GDM1 (cell line): ENCODE data around the gene TSPYL4.

Experiments
- DNase-seq: peaks from one replicate; lab custom pipeline; 2025; lab: John Stamatoyannopoulos, UW

TSPYL4 gene

DNA sequence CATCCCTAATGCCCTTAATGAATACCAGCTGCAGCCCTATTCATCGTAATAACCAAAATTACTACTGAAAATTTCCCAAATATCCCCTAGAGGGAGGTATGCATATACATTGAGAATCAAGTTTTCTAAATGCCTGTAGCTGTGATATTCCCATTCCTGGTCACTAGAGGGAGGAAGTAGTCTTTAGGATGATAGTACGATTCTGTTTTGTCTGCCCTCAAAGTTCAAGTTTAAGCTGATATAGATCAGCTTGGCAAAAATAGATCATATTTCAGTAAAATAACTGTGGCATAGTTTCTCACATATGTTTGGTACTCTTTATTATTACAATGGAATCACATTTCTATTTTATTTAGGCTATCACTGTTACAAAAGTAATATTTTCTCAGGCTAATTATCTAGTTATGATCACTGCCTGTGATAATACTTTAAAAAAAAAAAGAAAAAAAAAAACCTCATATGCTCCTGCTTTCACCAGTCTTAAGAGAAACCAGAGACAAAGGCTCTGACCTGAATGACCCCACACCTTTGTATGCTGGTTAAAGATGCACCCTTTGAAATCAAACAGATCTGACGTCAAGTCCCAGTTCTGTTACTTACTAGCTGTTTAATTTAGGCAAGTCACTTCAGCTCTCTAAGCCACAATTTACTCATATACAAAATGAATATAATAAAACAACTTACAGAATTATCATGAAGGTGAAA, 14.9 kb upstream of the TSPYL4 start:
- peak; percentile 44 for DNase-seq

DNA sequence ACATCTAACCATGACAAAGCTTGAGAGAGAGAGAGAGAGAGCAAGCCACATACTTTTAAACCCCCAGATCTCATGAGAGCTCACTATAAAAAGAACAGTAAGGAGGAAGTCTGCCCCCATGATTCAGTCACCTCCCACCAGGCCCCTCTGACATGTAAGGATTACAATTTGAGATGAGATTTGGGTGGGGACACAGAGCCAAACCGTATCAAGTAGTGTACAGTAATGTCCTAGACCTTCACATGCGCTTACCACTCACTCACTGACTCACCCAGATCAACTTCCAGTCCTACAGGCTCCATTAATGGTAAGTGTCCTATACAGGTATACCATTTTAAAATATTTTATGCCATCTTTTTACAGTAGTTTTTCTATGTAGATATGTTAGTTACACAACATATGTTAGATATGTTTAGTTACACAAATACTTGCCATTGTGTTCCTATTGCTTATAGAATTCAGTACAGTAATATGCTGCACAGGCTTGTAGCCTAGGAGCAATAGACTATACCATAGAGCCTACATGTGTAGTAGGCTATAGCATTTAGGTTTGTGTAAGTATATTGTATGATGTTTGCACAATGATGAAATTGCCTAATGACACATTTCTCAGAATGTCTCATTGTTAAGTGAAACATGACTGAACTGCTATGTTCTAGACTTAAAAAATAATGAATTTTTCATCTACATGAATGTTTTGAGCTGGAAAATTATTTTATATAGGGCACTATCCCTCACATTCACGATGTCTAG, 14.1 kb upstream of the TSPYL4 start:
- DNase-seq: no peak

DNA sequence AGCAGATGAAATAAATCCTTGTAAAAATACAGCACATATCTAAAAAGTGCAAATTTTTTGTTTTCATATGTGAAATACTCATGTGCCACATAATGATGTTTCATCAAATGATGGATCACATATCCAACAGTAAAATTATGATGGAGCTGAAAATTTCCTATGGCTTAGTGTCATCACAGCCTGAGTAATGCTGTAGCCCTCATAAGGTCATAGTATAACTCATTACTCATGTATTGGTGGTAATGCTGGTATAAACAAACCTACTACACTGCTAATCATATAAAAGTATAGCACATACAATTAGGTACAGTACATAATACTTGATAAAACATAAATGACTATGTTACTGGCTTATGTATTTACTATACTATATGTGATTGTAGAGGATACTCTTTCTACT, 12.9 kb upstream of the TSPYL4 start:
- DNase-seq: no peak

DNA sequence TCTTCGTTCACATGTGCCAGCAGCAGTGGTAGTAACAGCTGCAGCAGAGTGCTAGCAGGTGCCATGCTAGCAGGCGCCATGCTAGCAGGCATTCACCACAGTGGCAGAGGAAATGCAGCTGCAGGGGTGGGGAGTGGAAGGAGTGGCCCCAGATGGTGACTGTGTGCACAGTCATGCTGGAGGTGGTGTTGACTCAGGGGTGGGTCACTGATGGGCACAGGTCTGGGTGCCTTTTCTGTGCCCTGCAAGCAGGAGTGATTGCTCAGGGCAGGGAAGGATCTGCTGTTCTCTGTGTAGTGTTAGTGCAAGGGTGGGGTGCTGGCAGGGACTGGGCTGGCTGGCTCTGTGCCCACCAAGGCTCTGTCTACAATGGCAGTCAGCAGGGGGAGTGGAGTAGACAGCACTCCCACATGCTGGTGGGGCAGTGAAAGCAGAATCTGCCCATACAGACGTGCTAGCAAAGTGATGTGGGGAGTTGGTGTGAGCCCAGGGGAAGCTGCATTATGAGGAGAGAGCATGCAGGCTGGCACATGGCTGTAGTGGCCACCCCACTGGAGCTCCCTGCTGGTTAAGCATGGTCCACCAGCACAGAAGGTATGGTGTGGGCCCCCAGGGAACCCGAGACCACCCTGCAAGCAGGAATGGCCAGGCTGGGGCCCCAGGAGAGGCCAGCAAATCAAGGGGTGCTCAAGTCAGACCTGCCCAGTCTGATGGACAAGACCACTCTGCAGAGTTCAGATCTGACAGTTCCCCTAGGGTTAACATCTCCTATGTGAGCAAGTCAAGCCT, 11.4 kb upstream of the TSPYL4 start:
- no peak for DNase-seq

DNA sequence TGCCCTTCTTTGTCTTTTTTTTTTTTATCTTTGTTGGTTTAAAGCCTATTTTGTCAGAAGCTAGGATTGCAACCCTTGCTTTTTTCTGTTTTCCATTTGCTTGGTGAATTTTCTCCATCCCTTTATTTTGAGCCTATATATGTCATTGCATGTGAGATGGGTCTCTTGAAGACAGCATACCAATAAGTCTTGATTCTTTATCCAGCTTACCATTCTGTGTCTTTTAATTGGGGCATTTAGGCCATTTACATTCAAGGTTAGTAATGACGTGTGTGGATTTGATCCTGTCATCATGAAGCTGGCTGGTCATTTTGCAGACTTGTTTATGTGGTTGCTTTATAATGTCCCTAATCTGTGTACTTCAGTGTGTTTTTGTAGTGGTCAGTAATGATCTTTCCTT, 9.5 kb upstream of the TSPYL4 start:
- DNase-seq: no peak

DNA sequence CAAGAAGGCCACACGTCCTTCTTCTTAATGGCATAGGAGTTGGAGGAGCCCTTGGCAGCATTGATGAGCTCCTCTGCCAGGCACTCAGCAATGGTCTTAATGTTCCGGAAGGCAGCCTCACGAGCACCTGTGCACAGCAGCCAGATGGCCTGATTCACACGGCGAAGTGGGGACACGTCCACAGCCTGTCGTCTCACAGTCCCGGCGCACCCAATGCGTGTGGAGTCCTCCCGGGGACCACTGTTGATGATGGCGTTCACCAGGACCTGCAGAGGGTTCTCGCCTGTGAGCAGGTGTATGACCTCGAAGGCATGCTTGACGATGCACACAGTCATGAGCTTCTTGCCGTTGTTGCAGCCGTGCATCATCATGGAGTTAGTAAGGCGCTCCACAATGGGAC, 4.6 kb upstream of the TSPYL4 start:
- no peak for DNase-seq

DNA sequence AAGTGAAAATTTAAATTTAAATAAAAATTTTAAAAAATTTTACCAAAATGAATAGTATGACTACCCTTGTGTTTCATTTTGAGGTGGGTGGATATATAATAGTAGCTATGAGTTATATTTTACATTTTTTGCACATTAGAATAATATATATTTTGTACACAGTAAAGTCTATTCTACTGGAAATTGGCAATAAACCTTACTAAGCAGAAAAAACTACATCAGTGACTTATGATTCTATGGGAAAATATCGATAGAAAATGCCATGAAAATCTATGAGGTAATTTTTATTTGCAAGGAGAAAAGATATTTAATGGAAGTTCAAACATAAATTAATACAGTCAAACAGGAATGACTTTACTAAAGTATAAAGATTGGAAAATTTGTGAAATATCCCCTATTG, 2.8 kb upstream of the TSPYL4 start:
- no peak for DNase-seq

DNA sequence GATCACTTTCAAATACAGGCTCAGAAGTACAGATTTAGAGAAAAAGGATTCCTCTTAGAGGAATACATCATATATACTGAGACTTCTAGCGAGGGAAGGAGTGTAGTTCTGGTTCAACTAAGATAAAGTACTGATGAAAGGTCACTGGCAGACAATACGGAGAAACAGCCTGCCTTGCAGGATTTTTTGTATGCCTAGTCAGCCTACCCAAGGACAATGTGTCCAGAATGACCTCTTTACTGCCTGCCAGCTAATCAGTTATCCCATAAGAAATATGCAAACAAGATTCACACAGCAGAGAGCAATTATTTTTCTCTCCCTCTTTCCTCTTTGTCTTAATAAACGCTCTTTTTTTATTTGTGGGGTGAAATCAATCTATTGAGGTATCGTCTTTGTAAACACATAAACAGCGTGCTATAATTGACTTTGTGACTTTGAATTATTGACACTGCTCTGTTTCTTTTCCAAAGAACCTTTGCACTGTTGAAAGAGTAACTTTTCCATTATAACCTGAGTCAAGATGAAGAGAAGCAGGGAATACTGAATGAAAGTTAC, 1.4 kb upstream of the TSPYL4 start:
- no peak for DNase-seq

DNA sequence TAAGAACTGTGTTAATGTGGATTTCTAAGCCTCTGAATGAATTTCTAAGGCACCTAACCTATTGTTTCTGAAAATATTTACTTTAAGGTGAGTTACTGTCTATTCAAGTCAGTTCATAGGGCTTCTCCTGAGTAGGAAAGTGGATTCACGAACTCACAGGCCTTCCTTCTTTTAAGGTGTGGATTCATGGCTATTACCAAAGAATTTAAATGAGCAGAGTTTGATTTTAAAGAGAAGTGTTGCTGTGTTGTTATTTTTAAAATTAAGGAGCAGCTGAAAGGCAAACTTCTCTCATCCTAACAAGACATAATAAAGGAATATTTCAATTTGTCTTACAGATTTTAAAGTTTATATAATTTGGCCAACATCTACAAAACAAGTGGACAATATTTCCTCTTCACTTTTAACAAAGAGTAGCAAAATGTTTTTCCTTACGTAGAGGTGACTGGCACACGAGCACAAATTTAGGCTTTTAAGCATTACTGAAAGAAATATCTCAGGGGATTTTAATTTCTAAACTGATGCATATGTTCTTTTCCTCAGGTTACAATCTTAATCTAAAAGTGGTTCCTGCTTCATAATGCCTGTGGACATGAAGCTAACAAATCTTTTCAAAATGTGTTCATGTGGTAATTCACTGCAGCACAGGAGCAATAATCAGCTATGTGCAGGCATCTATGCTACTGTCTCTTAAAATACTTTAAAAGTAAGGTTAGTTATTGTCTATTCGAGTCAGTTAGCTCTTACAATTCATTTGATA, 602 bp upstream of the TSPYL4 start:
- DNase-seq: no peak

DNA sequence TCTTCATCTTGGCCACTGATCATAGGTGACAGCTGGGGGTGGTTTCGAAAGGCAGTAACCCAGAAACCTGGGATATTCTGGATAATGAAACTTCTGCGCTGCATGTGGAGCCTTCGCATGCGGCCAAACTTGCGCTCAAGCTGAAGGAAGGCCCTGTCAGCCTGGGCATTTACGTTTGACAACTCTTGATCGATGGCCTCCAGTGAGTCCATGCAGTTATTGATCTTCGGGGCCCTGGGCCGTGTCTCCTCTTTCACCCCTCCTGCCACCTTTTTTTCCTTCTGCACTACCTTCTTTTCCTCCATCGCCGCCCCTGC, 729 bp downstream of the TSPYL4 start:
- DNase-seq: no peak

DNA sequence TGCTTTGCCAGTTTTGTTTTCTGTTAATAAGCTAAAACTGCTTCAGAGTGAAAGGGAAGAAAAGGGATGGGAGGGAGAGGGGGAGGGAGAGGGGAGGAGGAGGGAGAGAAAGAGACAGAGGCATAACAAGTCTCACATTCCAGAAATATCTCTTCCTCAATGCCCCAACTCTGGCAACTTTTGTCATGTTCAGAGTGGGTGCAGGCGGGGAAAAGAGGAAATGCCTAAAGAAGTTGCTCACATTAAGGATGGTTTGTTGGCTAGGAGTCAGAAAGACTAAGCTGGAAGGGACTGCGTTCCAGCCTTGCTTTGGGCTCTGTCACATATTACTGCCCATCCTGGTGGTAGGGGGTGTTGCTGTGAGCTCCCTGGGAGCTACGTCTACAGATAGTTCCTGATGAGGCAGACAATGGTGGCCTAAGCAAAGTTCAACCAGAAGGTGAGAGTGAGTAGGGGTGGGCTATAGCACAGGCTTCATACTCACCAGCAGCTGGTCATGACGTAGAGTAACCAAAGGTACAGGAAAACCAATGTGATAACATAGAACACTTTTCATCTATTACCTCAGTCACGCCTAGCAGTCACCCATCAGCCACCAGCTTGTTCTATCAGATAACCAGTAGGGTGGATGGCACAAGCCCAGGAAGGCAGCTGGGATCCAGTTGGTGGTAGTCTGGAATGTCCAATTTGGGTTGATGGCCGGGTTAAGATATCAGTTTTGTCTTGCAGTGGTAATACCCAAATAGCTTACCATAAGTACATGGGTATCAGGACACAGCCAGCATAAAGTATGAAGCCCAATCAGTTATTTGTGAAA, 2.1 kb downstream of the TSPYL4 start:
- DNase-seq: no peak

DNA sequence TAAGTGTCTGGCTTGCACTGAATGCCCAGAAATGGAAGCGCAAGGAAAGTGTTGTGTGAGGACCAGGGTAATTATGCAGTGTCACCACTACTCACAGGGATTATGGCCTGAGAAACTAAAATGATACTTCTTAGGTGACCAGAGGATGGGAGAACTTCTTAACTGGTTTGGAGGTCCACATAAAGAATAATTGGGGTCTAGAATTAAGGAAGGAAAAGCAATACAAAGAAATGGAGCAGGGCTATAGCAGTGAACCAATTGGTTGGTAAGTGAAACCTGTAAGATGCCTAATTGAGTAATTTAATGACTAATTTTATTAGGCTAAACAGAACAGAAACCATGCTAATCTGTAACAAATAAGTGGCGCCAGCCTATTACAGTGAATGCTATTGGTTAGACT, 5.3 kb downstream of the TSPYL4 start:
- DNase-seq: no peak

DNA sequence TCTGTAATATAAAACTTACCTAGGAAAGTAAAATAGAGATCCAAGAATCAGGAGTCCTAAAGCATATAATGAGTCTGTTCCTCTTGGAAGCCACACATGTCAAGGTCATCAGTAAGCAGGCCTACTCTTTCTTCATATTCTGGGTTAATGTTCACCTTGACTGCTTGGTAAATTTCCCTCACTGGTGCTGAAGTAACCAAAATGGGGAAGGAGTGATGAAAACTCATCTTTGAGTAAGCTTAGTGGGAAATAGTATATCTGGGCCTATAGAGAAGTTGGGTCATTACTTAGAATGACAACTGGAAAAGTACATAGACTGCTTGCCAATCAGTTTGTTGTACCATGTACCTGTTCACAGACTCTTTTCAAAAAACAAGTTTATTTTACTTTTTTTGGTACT, 6.6 kb downstream of the TSPYL4 start:
- no peak for DNase-seq

DNA sequence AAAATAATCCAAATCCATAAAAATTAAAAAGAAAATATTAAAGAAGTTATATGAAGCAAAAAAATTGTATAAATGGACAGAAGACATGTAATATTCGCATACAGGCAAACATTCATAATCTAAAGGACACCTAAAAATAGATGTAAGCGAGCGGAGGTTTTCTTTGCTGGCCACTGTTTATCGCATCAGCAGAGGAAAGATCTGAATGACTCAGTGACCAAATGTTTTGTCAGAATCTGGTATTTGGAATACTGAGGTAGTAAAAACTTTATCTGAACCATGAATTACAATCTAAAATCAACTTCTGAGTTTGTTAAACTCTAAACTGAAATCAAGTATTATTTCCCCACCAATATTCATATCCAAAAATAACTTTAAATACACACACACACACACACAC, 7.8 kb downstream of the TSPYL4 start:
- DNase-seq: no peak

DNA sequence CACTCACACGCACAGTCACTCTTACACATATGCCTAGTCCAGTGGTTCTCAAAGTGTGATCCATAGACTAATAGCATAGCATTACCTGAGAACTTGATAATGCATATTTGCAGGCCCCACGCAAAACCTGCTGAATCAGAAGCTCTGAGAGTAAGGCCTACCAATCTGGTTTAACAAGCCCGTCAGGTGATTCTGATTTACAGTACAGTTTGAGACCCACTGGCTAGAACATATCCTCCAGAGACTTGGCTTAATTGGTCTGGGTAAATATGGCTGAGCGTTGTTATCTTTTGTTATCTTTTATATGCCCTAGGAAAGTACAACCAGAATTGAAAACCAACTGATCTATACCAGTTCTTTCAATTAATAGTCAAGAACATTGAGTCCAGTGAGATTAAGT, 9.6 kb downstream of the TSPYL4 start:
- no peak for DNase-seq

DNA sequence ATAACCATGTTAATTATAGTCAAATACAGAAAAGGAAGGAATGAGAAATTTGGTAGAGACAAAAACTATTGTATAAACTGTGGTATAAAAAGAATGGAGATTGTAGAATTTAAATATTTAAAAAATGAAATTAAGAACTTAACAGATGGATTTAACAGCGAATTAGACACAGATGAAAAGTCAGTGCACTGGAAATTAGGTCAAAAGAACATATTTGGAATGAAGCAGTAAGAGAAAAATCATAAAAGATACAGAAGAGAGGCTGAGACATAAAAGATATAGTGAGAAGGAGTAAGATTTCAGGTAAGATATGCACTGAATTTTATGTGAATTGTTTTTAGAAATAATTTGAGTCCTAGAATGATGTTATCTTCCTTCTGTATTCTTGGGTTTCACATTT, 14.0 kb downstream of the TSPYL4 start:
- no peak for DNase-seq

DNA sequence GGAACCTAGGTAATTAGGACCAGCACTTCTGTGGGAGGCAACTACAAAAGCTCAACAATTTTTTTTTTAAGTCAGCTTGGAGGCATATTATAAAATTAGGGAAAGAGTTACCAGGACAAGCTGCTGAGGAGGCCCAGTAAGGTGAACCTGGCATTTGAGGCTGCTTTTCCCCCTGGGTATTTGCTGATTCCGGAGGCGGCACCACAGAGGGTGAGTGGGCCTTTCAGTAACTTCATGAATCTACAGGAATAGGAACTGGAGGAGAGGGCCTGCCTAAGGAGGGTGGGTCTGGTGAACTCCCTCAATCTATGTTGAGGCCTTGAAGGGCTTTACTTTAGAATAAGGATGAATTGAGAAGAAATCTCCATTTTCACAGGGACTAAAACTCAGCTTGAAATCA, 14.6 kb downstream of the TSPYL4 start:
- DNase-seq: no peak

DNA sequence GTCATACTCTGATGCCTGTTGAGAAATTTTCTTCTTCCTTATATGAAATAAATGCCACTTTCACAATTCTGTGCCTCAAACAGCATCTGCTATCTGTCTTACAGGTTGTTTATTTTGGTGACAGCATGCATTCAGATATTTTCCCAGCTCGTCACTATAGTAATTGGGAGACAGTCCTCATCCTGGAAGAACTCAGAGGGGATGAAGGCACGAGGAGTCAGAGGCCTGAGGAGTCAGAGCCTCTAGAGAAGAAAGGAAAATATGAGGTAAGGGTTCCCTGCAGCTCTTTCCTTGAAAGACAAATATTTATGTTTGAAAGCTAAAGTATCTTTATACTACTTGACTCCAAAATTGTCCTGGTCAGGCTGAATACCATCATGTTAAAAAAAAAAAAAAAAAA, 15.8 kb downstream of the TSPYL4 start:
- DNase-seq: no peak

DNA sequence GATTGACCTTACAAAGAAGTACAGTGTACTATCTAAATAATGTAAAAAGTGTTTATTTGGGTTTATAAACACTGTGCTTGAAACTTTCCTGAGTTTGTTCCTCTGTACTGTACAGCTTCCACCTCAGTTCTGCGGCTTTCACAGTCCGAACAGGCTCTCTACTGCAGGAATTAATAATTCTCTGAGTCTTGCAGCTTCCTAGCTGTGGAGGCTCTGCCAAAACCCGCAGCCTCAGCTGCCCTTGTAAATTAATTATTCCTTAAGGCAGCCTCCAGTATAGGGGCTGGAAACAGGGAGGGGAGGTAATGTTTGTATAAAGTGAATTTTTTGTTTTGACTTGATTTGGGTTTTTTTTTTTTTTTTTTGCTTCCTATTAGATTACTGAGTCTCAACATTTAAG, 19.2 kb downstream of the TSPYL4 start:
- DNase-seq: no peak

DNA sequence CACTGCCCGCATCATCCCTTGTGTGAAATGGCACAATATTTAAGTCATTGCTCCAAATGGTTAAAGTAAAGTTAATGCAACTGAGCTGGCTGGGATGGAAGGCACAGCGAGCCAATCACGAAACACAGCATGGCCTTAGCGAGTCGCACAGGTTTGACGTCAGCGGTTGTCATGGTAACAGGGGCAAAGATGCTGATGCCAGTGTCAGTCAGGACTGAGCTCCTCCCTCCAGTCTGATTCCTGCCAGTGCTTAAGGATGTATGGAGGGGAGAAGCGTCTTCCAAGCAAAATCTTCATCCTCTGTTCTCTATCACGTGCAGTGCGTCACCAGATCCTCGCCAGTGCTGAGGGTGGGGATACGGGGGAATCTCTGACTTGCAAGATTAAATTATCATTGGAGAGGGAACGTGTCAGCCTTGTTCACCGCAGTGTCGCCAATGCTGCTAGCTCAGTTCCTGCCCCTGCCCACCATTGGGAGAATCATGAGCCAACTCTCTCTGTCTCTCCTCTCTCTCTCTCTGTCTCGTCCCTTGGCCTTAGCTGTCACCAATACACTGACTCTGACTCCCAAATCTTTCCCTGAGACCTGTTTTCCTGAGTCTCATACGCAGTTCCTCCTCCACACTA, 24.5 kb downstream of the TSPYL4 start:
- DNase-seq: no peak

DNA sequence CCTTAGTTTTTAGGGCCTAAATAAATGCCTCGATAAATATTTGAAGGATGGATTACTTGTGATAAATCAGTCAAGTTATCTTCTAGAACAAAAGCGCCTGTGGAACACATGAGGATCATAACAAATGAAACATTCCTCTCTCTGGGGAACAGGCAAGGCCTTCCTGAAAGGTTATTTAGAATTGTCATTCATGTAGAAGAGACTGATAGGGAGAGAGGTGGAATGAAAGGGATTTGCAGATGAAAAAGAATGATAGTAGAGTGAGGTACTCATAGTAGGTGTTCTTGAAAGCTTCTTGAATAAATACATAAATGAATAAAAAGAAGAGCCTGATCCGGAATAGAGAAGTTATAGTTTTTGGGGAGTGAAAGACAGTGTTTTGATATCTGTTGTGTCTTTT, 30.5 kb downstream of the TSPYL4 start:
- DNase-seq: no peak
